ENCODE data around the gene ATPAF1.

The ATPAF1 gene

DNA sequence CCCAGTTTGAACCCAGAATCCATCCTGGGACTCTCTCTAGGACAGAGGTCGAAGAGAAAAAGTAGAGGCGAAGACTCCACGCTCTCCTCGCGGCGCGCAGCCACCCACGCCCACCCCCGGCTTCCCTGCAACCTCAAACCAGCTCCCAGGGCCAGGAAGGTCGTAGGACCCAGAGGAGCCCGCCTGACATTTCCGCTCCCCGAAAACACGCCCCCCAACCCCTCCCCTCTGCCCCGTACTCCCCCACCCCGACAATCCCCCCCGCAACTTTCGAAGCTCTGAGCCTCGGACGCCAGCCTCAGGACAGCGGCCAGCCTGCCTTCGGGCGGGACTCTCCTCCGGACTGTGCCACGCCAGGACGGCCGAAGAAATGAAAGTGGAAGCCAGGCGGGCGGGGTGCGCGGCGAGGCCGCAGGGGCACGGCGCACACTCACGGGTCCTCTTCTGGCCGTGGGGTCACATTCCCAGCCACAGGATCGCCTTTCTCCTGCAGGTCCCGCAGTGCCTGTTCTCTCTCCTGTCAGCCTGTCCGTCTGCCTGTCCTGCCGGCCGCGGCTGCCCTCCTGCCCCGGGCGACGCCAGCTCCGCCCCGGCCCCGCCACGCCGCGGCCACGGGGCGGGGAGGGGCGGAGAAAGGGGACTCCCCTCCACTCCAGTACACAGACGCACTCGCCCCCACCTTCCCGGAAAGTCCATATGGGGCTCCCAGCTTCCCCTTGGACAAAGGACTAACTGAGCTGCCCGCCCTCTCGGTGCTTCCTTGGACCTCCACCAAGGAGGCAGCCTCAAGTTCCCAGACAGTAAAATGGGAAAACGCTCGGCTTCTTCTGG, 51.7 kb downstream of the ATPAF1 start, which contains the start of gene MOB3C:
TSS of gene MOB3C (minus strand) at position 535 of the 831 bp plus-strand sequence. CDS start 3,490 bp downstream, outside the sequence.
- TF ChIP-seq JUND (IDR thresholded peaks at IDR 0.05; ENCODE audit: low read depth), result no peak
- in situ Hi-C loops (cut with HindIII; ENCODE audit: low pct_unique_long_range_greater_than_20kb, low sequenced_read_pairs), result no loop called here
- peak; percentile 43 to 83 for DNase-seq (ENCODE audit: low read depth in 1 of 2, low spot score in 1 of 2)

DNA sequence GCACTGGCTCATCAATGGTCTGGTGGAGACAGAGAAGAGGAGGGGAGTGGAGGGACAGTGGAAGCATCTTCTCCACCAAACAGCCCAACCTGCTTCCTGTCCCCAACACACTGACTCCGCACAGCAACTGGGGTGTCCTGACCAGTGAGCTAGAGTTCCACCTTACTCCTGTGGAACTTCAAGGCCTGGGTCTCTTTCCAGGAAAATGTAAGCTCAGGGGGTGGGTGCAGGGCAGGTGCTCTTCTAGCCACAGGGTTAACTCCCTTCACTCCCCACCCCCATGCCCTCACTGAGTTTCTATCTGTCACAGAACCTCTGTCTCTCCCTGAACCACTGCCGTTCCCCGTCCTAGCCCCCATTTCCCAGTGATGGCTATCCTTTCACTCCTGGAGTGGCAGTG, 52.4 kb downstream of the ATPAF1 start:
- no peak for TF ChIP-seq JUND (IDR thresholded peaks at IDR 0.05; ENCODE audit: low read depth)

DNA sequence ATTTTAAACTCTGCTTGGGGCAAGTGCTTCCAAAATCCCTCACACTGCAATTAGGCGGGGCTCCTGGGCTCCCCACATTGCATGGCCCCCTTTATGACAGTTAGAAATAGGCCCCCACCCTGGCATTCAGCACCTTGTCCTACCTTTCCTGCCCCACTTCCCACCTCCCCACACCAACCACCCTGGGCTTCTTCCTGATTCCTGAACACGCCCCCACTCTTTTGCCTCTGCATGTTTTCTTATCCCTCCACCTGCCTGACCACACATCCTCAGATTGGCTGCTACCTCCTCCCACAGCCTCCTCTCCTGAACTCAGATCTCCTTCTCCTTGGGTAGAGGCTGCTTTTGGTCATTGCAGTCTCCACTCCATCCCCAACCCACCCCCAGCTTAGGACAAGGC, 53.1 kb downstream of the ATPAF1 start:
- in situ Hi-C loops (cut with HindIII; ENCODE audit: low pct_unique_long_range_greater_than_20kb, low sequenced_read_pairs), result no loop called here
- TF ChIP-seq JUND (IDR thresholded peaks at IDR 0.05; ENCODE audit: low read depth), result no peak
- DNase-seq (ENCODE audit: low read depth in 1 of 2, low spot score in 1 of 2), result no peak

More for the DNA sequence above, 52.4 kb downstream of the ATPAF1 start:
- in situ Hi-C loops (cut with HindIII; ENCODE audit: low pct_unique_long_range_greater_than_20kb, low sequenced_read_pairs), result no loop called here
- DNase-seq (ENCODE audit: low read depth in 1 of 2, low spot score in 1 of 2), result no peak

DNA sequence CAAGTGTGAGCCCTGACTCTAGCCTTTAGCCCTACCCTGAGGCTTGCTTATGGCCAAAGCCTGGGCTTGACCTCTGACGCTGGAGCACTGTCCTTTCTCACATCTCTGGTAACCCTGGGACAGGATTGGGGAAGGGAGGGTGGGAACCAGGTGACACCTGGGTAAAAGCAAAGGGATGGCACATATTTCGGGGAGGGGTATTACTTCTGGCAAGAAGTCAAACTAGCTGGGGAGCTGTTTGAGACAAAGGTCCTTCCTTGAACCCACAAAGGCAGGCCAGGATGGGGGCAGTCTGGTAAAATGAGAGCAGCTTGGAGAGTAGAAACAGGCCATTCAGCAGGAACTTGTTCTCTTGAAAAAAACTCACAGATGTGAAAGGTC, 53.6 kb downstream of the ATPAF1 start:
- in situ Hi-C loops (cut with HindIII; ENCODE audit: low pct_unique_long_range_greater_than_20kb, low sequenced_read_pairs), result no loop called here
- TF ChIP-seq JUND (IDR thresholded peaks at IDR 0.05; ENCODE audit: low read depth), result no peak
- no peak for DNase-seq (ENCODE audit: low read depth in 1 of 2, low spot score in 1 of 2)

DNA sequence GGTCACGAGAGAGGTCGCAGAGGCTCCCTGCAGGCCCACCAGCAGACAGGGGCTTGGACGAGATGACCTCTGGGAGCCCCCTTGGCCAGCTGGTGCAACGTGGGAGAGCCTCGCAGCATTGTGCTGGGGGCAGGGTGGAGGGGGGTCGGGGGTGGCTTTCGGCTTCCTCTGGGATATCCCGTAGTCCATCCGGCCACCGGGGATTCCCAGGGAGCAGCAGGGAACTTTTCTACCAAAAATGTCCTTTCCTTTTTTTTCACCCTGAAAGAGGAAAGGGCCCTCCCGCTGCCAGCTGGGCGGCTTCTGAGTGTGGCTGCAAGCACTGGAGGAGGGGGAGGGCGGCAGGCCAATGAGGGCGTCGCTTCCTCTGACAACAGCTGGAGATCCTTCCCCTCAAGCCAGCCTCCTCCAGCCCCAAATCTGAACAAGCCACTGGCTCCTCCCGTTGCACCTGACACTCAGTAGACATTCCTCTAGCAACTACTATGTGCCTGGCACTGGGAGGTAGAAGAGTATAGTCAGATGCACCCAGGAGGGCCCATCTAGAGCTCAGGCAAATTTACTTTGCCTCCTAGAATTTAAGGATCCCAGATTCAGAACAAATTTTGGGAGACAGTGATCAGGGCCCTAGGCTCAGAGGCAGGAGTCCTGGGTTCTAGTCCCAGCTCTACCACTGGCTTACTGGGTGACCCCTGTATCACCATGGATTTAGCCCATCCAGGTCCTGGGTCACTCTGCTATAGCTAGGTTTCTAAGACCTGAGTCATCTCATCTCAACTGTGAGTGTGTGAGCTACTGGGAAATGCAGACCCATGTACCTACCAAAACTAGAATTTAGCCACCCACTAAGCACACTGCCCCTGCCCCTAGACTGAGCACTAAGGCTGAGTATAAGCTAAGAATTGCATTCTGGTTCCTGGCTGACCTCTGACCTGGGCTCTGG, 54.2 kb downstream of the ATPAF1 start:
- DNase-seq (ENCODE audit: low read depth in 1 of 2, low spot score in 1 of 2), result no peak
- TF ChIP-seq JUND (IDR thresholded peaks at IDR 0.05; ENCODE audit: low read depth), result no peak
- in situ Hi-C loops (cut with HindIII; ENCODE audit: low pct_unique_long_range_greater_than_20kb, low sequenced_read_pairs), result no loop called here

DNA sequence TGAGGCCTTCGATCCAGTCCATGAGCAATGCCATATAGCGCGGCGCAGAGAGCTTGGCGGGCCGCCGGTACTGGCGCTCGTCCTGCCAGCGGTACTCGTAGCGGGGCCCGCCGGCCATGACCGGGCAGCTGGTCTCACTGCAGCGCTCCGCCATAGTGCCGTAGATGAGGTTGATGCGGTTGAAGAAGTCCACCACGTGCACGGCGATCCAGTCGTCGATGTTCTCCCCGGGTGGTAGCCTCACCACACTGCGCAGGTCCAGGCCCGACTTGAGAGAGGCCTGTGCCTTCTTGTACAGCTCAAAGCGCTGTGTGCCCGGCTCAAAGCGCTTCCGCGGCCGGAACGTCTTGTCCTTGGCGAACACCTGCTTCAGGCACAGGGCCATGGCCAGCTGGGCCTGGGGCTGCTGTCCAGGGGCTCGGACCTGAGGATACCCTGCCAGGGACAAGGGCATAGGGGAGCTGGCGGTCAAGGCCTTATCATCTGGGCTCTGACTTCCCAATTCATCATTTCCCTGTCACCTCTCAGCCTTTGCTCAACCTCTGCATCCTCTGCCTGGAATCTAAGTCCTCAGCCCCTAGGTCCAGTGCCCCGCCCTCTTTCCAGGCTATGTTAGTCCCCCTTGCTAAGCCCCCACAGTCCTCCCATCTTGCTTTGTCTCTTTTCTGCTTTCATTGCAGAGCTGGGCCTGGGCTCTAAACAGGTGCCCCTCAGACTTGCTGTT, 55.1 kb downstream of the ATPAF1 start:
- no peak for DNase-seq (ENCODE audit: low read depth in 1 of 2, low spot score in 1 of 2)
- no peak for TF ChIP-seq JUND (IDR thresholded peaks at IDR 0.05; ENCODE audit: low read depth)
- in situ Hi-C loops (cut with HindIII; ENCODE audit: low pct_unique_long_range_greater_than_20kb, low sequenced_read_pairs), result no loop called here

DNA sequence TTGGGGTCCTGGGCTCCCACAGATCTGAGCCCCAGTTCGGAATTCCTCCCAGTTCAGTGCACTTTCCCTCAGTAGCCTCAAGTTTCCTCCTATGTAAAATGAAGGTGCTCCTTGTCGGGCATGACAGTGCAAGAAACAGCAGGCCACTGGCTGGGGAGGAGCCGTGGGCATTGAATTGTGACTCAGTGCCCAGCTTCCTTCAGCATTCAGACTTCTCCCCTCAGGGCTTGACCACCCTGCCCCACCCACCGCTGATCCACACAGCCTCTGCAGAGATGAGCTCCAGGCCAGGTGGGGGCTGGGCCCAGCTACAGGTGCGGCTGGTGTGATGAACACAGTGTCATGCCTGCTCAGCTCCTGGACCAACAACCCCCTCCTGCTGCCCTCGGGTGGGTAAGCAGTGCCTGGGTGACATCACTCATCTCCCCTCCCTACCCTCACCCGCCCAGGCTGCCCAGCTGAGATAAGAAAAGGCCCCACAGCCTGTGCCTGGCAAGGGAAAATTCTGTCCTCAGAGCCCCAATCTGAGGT, 56.4 kb downstream of the ATPAF1 start:
- no peak for DNase-seq (ENCODE audit: low read depth in 1 of 2, low spot score in 1 of 2)

DNA sequence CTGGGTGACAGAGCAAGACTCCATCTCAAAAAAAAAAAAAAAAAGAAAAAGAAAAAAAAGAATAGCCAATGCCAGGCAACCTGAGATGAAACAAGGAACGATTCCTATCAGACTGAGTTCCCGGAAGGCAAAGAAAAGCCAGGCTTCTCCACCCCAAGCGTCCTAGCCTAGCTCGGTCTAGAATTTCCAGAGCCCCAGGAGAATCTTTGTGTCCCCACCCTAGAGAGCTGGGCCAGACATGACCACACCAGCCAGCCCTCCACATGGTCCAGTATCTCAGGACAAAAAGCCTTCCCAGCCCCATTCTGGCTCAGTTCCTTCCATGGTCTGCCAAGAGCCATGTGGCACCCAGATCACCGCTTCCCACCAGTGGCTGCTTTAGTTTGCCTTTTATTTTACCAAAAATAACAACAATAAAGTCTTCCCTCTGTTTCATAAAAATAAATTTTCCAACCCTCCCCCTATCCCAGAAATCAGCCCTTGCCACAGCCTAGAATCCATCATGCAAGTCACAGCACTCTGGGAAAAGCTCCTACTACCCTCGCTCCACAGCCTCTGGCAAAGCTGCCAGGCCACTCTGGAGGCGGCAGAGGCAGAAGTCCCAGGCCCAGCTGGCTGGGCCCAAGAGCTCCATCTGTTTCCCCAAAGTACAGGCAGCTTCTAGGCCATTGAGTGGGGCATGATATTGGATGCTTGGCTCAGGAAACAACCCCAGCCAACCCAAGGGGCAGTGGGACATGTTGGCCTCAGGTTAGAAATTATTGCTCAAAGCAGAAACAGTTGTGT, 60.6 kb downstream of the ATPAF1 start:
- DNase-seq (ENCODE audit: low read depth in 1 of 2, low spot score in 1 of 2), result no peak
- in situ Hi-C loops (cut with HindIII; ENCODE audit: low pct_unique_long_range_greater_than_20kb, low sequenced_read_pairs), result no loop called here
- TF ChIP-seq JUND (IDR thresholded peaks at IDR 0.05; ENCODE audit: low read depth), result no peak

More for the DNA sequence above, 56.4 kb downstream of the ATPAF1 start:
- in situ Hi-C loops (cut with HindIII; ENCODE audit: low pct_unique_long_range_greater_than_20kb, low sequenced_read_pairs), result no loop called here
- TF ChIP-seq JUND (IDR thresholded peaks at IDR 0.05; ENCODE audit: low read depth), result no peak

DNA sequence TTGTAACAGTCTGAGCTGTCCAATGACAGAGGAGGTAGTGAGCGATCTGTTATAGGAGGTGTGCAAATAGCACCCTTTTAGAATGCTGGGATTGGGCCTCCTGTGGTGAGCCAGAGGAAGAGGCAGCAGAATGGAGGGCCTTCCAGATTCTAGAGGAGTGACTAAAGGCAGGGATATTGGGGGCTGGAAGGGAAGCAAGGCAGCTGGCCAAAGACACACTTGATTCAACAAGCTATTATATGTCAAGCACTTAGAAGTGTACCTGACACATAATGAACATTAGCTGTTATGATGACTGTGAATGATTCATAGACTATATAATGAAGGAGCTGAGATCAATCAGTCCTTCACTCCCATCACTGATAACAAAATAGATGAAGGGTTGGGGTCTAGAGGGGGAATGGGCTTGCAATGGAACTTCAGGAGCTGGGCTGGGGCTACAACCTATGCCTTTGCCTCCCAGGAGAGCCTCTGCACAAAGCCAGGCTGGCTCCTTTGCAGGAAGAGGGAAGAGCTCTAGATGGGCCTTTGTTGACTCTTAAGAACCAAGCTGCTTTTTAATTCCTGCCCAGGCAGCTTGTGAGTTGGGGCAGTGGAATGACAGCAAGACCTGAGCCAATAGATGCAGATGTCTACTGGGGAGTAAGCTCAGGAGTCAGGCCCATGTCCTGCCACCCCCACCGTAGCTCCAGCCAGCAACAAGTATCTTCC, 61.8 kb downstream of the ATPAF1 start:
- TF ChIP-seq JUND (IDR thresholded peaks at IDR 0.05; ENCODE audit: low read depth), result no peak
- no peak for DNase-seq (ENCODE audit: low read depth in 1 of 2, low spot score in 1 of 2)
- in situ Hi-C loops (cut with HindIII; ENCODE audit: low pct_unique_long_range_greater_than_20kb, low sequenced_read_pairs), result no loop called here

DNA sequence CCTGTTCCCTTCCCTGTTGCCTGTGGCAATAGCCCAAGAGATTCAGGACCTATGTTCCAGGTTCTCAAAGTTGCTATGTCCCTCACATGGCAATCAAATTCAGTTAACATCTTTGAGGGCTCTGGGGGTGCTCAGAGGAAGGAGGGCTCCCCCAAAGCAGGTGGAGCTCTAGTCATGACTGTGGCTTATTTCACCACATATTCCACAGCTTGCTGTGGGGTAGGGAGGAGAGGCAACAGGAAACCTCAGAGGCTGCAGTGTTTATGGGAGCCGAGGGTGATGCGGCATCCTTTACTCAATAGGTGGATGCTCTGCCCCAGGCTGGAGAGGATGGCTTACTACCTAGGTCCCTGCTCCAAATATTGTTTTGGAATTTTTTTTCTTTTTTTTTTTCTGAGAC, 62.9 kb downstream of the ATPAF1 start:
- in situ Hi-C loops (cut with HindIII; ENCODE audit: low pct_unique_long_range_greater_than_20kb, low sequenced_read_pairs), result no loop called here
- no peak for DNase-seq (ENCODE audit: low read depth in 1 of 2, low spot score in 1 of 2)
- no peak for TF ChIP-seq JUND (IDR thresholded peaks at IDR 0.05; ENCODE audit: low read depth)

All from T47D (cell line).